A204.1 (cell line): ENCODE measurements around the gene FAM89A.
"Not testable (repeated sequence)": the region's sequence is repeated elsewhere in the genome, so short reads cannot be mapped to it uniquely, and the experiment has no call there.

Experiments used
- FAIRE-seq: peaks from 2 replicates; lab custom pipeline; 2012; peaks lifted over from hg19 to GRCh38; lab: Jason Lieb, UNC

The FAM89A gene

GRCh38 chr1:231055271-231055670, 15.2 kb upstream of the FAM89A start:
- FAIRE-seq = no peak

DNA sequence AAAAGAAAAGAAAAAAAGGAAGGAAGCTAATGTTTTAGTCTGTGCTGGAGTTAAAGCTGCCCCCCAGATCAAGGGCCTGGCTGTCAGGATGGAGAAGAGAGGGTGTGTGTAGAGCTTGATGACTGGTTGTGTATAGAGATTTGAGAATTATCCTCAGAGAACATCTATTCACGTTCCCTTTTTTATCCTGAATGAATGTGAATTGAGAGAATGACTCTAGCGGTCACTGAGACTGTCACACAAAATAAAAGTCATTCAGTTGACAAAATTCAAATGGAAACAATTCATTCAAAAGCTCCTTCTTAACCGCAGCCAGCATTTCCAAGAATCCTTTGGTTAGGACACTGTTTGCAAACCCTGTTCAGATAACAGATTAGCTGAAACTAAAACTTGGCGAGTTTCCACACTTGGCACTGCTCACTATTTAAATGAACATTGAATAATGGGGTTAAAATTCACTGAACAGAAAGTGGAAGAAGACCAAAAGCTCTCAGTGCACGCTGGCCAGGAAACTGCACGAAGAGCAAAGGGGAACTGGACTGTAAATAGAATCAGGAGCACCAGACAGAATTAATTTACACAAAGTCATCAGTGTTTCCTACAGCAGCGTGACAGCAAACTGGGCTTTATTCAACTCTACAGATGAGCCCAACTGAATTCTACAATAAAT, 13.6 kb upstream of the FAM89A start:
- no peak for FAIRE-seq

DNA sequence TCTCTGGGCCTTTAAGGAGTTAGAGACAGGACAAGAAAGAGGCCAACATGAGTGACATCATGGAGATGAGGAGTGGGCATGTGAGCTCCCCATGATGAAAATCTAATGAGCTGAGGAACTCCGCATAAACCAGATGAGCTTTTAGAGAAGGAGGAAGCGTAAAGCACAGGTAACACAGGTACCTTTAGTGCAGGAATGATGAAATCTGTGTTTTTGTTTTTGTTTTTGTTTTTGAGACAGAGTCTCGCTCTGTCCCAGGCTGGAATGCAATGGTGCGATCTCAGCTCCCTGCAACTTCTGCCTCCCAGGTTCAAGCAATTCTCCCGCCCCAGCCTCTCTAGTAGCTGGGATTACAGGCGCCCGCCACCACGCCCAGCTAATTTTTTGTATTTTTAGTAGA, 12.7 kb upstream of the FAM89A start:
- no peak for FAIRE-seq

GRCh38 chr1:231050932-231051331, 10.9 kb upstream of the FAM89A start:
- not testable (repeated sequence) for FAIRE-seq

DNA sequence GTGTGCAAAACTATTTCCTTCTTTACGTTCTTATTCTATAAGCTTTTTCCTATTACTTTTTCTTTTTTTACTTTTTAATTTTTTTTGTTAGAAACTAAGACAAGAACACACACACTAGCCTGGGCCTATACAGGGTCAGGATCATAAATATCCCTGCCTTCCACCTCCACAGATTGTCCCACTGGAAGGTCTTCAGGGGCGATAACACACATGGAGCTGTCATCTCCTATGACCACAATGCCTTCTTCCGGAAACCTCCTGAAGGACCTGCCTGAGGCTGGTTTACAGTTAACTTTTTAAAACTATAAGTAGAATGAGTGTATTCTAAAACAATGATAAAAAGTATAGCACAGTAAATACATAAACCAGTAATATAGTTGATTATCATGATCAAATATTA, 10.3 kb upstream of the FAM89A start:
- no peak for FAIRE-seq

- no peak for FAIRE-seq
These were observed 9.3 kb upstream of the FAM89A start for GRCh38 chr1:231049121-231049979.

GRCh38 chr1:231048419-231048818, 8.4 kb upstream of the FAM89A start:
- FAIRE-seq = not testable (repeated sequence)

- not testable (repeated sequence) for FAIRE-seq
These were observed 7.5 kb upstream of the FAM89A start for GRCh38 chr1:231047529-231047928.

GRCh38 chr1:231046730-231047395, 6.8 kb upstream of the FAM89A start:
- no peak for FAIRE-seq

DNA sequence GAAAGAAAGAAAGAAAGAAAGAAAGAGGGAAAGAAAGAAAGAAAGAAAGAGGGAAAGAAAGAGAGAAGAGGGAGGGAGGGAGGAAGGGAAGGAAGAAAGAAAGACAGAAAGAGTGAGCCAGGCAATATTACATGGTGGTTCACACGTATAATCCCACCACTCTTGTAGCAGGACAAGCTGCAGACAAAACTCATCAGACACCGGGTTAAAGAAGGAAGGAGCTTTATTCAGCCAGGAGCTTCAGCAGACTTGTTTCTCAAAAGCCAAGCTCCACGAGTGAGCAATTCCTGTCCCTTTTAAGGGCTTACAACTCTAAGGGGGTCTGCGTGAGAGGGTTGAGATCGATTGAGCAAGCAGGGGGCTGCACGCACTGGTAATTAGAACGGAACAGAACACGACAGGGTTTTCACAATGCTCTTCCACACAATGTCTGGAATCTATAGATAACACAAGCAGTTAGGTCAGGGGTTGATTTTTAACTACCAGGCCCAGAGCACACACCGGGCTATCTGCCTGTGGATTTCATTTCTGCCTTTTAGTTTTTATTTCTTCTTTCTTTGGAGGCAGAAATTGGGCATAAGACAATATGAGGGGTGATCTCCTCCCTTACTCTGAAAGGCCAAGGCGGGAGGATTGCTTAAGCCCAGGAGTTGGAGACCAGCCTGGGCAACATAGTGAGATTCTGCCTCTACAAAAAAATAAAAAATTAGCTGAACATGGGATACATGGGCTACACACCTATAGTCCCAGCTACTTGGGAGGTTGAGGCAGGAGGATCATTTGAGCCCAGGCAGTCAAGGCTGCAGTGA, 6.1 kb upstream of the FAM89A start:
- FAIRE-seq = not testable (repeated sequence)

DNA sequence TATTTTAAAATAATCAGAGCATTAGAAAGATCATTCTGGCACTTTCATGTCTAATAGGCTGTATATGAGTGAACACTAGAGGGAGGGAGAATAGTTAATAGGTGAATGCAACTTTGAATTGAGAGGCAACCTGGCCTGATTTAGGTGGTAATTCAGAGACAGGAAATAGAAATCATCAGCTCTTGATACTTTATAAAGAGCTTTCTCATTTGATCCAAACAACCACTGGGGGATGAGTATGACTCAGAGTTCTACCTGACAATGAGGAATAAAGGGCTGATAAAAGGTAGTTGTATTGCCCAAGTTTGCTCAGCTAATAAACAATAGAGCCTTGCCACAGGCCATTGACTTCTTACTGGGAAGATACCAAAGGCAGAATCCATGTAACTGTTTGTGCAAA, 5.2 kb upstream of the FAM89A start:
- FAIRE-seq = no peak

DNA sequence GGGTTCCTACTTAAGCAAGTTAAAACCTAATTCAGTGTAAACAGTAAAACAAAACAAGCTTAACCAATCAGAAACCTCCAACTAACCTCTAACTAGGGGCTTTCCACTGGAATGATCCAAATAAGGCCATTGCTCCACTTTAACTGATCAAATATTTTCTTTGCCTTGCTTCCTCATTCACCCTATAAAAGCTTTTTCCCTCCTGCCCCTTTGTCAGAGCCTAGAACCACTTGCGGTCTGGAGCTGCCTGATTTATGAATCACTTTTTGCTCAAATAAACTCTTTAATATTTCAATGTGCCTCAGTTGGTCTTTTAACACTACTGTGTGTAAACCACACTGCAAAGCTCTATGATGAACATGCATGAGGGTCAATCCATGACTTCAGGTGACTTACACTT, 4.5 kb upstream of the FAM89A start:
- no peak for FAIRE-seq

GRCh38 chr1:231041719-231042261, 1.7 kb upstream of the FAM89A start:
- no peak for FAIRE-seq

DNA sequence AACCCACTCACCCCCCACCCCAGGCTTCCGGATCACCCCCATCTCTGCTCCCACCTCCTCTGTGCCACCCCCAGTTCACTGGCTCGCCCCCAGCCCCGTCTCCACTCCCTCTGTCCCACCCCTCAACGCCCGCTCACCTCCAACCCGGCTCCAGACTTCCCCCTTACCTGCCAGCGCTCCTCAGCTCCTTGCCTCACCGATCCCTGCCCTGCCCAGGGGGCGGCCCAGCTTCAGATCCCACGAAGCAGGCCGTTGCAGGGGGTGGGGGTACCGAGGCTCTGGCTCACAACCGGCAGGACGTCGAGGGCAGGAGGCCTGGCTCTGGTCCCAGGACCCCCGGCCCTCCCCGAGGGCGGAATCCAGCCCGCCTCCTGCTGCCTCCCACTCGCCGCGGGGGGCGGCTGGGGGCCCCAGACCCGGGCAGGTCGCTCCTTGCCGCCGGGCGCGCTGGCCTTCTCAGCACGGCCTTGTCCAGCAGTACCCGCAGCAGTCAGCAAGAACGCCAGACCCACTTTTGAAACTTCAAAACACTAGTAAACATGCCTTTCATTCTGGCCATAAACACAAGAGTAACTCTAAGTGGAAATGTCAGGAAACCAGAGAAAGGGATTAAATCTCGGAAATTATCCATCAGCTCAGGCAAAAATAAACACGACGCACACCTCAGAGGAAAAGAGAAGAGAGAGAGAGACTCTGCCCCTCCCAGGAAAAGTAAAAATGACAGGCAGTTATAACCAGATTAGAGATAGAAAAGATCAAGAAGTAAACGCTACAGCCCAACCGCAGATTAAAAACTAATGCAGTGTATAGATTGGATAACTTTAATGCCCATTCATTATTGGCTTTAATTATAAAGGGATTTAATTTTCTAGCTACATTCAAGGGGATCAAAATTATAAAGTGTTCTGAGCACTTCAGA, 1.0 kb upstream of the FAM89A start:
- FAIRE-seq = no peak

DNA sequence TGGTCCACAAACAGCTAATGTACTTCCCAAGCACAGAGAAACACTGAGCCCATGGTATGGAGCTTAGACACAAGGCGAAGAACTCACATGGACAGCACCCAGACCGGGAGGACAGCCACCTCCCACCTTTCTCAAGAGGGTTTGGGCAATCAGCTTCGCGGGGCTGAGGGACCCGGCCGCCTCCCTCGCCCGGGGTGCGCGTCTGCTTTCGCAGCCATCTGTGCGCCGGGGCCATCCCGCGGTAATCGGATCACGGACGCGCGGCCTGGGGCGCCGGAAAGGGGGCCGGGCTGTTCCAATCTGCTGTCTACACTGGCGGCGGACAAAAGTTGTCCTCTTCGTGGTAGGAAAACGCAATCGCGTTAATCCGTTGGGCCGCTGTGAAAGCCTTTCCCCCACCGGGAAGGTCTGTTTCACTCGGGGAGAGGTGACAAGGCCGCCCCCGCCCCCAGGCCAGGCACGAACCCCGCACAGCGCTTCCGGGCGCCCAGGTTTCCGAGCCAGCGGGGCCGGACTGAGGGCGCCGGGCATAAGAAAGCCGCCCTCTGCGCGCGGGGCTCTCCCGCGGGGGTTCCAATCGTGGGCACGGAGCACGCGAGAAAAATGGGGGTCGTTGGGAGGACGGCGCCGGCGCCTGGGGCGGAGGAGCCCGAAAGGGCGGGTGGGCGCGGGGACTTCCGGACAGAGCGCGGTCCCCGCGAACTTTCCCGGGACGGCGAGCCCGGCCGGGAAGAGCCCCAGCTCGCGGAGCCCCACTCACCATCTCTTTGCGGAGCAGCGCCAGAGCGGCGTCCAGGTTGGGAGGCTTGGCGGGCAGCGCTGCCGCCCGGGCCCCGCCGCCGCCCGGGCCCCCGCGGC, 664 bp downstream of the FAM89A start:
- FAIRE-seq = no peak

GRCh38 chr1:231037585-231038517, 2.2 kb downstream of the FAM89A start:
- FAIRE-seq = no peak

DNA sequence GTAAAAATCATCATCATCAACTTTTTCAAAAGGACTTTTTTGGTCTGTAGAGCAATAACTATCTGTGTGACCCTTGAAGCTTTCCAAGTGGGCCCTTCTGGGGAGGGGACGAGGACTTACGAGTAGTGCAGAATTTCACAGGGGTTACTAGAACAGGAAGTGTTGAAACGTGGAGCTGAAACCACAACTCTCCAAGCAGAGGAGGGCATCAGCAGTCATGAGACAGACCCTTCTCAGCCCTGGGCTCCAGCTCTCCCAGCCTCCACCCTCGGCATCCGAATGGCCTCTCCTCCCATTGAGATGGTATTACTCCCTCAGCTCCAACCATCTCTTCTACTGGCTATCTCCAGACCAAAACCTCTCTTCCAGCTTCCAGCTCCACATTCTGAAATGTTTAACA, 3.6 kb downstream of the FAM89A start:
- no peak for FAIRE-seq

DNA sequence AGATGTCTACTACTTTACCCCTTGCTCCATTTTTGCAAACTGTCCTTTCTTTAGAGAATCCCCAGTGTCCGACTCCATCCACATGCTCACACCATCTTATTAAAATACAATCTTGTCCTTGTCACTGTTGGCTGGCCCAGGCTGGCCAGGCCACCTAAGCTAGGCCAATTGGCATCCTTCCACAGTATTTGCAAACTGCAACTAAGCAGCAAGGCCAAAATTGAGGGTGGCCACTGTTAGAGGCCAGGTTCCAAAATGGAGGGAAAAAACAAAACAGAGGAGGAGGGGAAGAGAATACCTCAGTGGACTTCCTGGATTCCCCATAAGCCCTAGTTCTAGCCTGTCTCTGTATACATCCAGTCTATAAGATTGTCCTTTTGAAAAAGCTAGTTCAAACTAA, 4.3 kb downstream of the FAM89A start:
- no peak for FAIRE-seq

DNA sequence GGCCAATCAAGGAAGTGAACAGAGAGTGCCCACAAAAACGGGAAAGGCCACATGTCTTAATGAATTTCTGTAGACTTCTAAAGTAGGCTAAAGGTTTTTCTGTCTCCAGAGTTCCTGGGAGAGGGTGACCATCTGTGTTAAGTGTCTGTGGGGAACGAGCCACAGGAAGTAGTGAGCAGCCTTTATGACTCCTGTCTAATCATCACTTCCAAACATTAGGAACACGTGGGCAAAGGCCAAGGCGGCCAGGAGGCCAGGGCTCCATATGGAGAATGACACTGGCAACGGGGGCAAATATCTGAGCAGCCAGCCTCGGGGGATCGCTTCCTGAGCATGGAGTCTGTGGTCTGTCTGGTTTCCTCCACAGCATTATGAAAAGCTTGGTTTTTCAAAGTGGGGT, 7.1 kb downstream of the FAM89A start:
- no peak for FAIRE-seq
